ENCODE data around the gene VAC14.

The VAC14 gene

DNA sequence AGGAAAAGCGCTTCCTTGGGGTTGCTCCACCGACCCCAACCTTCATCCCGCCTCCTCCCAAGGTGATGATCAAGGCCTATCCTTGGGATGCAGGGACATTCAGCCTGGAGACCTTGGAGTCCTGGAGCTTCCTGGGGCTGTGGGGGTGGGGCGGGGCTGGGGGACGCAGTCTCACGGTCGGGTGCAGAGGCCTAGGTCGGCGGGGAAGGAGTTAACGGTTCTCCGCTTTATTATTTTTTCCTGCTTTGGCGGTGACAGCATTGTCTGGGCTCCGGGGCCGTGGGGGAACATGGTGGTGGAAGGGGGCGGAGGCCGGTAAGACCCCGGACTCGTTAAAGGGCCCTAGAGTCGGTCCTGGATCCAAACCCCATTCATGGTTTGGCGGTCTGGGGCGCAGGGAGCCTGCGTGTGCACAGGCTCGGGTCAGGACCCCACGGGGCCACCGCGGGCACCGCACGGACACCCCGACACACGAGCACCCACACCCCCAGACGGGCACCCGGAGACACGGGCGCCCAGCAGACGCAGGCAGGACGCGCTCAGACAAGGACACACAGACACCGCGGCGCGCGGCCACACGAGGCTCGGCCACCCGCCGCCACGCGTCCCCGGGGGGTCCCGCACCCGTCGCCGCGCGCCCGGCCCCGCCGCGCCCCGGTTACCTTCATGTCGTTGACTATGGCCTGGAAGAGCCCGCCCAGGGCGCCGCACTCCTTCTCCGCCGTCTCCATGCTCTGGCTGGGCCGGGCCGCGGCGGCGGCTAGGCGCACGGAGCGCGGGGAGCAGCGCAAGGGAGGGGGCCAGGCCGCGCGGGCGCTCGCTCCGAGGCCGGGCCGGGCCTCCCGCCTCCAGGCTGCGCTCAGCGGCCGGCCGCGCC, 115.7 kb downstream of the VAC14 start:
- TF ChIP-seq, protein P1, sequence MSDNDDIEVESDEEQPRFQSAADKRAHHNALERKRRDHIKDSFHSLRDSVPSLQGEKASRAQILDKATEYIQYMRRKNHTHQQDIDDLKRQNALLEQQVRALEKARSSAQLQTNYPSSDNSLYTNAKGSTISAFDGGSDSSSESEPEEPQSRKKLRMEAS (IDR thresholded peaks at IDR 0.05) = peak; percentile 44; the same call in 1 of the 2 replicates
- TF ChIP-seq NFIC (IDR thresholded peaks at IDR 0.05) = no peak
- 0 out of 2 replicates have a peak, but pooled peaks have one; percentile 74 for TF ChIP-seq ZBTB7A (IDR thresholded peaks at IDR 0.05; ENCODE audit: low read depth)

DNA sequence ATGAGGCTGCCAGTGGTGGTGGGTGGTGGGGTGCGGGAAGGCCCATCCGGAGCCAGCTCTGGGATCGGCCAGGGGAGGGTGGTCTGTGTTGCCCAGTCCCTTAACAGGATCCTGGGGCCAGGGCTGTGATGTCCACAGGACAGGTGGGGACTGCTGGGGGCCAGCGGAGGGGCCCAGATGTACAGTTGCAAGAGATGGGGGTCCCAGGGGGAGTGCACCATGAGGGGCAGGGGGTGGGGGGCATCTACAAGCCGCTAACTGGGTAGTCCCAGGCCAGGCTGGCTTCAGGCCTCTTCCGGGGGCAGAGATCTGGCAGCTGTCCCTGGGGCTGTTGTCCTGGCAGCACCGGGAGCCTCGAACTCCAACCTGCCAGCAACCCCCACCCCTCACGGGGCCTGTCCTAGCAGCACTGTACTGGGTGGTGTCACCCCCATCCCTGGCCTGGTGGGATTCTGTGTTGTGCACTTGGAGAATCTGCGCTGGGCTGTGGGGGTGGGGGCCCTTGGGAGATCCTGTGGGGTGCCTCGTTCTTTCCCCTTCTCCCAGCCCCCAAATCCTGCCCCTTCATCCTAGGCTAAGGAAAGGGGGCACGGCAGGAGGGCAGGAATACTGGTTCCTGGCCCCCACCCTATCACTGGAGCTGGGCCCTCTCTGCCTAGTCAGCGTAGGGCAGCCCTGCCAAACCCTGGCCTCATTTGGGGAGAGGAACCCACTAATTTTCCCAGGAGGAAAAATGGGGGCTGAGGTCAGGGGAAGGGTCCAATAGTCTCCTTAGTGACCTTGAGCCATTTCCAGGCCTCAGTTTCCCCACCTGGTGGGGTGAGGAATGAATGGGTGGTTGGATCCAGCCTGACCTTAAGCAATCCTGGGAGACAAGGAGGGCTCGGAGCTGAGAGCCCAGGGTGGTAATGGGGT, 116.6 kb downstream of the VAC14 start:
- TF ChIP-seq FOXM1 (IDR thresholded peaks at IDR 0.05; ENCODE audit: borderline replicate concordance, low read depth) = no peak
- no peak for TF ChIP-seq TEAD4 (IDR thresholded peaks at IDR 0.05)
- no peak for TF ChIP-seq EP300 (IDR thresholded peaks at IDR 0.05; ENCODE audit: borderline replicate concordance)
- TF ChIP-seq ZBTB7A (IDR thresholded peaks at IDR 0.05; ENCODE audit: low read depth) = no peak
- no peak for TF ChIP-seq YY1 (IDR thresholded peaks at IDR 0.05; ENCODE audit: low read depth)
- TF ChIP-seq CREB1 (IDR thresholded peaks at IDR 0.05; ENCODE audit: low read depth) = no peak
- no peak for TF ChIP-seq NFIC (IDR thresholded peaks at IDR 0.05)
- TF ChIP-seq, protein P2, sequence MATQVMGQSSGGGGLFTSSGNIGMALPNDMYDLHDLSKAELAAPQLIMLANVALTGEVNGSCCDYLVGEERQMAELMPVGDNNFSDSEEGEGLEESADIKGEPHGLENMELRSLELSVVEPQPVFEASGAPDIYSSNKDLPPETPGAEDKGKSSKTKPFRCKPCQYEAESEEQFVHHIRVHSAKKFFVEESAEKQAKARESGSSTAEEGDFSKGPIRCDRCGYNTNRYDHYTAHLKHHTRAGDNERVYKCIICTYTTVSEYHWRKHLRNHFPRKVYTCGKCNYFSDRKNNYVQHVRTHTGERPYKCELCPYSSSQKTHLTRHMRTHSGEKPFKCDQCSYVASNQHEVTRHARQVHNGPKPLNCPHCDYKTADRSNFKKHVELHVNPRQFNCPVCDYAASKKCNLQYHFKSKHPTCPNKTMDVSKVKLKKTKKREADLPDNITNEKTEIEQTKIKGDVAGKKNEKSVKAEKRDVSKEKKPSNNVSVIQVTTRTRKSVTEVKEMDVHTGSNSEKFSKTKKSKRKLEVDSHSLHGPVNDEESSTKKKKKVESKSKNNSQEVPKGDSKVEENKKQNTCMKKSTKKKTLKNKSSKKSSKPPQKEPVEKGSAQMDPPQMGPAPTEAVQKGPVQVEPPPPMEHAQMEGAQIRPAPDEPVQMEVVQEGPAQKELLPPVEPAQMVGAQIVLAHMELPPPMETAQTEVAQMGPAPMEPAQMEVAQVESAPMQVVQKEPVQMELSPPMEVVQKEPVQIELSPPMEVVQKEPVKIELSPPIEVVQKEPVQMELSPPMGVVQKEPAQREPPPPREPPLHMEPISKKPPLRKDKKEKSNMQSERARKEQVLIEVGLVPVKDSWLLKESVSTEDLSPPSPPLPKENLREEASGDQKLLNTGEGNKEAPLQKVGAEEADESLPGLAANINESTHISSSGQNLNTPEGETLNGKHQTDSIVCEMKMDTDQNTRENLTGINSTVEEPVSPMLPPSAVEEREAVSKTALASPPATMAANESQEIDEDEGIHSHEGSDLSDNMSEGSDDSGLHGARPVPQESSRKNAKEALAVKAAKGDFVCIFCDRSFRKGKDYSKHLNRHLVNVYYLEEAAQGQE (IDR thresholded peaks at IDR 0.05; ENCODE audit: low read depth) = no peak
- TF ChIP-seq, protein P1 (IDR thresholded peaks at IDR 0.05) = no peak

DNA sequence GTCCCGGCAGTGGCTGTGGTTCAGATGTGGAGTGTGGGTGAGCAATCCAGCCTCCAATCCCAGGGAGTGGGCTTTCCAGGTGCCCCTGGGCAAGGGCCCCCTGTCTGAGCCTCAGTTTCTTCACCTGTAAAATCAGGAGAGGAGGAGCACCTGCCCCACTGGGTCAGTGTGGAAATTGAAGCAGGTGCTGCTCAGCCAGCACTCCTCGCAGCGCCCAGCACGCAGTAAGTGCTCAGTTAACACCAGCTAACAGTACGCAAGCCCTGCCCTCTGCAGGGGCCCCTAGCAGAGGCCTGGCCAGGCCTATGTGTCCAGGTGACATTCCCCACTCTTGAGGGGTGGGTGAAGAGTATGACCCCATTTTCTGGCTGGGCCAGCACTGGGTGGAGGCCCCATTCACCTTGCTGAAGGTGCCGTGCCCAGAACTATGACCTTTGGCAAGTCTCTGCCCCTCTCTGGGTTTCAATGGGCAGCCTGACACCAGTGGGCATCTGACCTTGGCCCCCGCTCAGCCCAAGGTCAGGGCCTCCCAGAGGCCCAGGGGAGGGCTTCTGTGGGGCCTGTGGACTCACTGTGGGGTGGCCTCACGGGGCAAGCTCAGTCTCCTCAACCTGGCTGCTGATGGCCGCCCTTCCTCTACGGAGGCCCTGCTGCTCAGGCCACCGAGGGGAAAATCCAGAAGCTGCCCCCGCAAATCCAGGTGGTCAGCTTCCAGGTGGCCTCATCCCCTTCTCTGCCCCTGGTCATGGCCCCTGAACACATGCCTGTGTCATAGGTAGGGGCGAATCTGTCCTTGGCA, 117.6 kb downstream of the VAC14 start:
- TF ChIP-seq, protein P2 (IDR thresholded peaks at IDR 0.05; ENCODE audit: low read depth) = no peak
- TF ChIP-seq TCF12 (IDR thresholded peaks at IDR 0.05; ENCODE audit: low read depth) (no peak), RAD21 (IDR thresholded peaks at IDR 0.05; ENCODE audit: low read depth) (no peak), NFIC (IDR thresholded peaks at IDR 0.05) (no peak), ZBTB7A (IDR thresholded peaks at IDR 0.05; ENCODE audit: low read depth) (no peak), TEAD4 (IDR thresholded peaks at IDR 0.05) (no peak), CEBPB (IDR thresholded peaks at IDR 0.05) (no peak), TAF1 (IDR thresholded peaks at IDR 0.05; ENCODE audit: low read depth) (no peak), YY1 (IDR thresholded peaks at IDR 0.05; ENCODE audit: low read depth) (no peak), FOXM1 (IDR thresholded peaks at IDR 0.05; ENCODE audit: borderline replicate concordance, low read depth) (no peak), CREB1 (IDR thresholded peaks at IDR 0.05; ENCODE audit: low read depth) (no peak), EP300 (IDR thresholded peaks at IDR 0.05; ENCODE audit: borderline replicate concordance) (no peak), EGR1 (IDR thresholded peaks at IDR 0.05) (no peak)
- TF ChIP-seq, protein P3, sequence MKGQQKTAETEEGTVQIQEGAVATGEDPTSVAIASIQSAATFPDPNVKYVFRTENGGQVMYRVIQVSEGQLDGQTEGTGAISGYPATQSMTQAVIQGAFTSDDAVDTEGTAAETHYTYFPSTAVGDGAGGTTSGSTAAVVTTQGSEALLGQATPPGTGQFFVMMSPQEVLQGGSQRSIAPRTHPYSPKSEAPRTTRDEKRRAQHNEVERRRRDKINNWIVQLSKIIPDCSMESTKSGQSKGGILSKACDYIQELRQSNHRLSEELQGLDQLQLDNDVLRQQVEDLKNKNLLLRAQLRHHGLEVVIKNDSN (IDR thresholded peaks at IDR 0.05) = no peak
- TF ChIP-seq, protein P1 (IDR thresholded peaks at IDR 0.05) = no peak

DNA sequence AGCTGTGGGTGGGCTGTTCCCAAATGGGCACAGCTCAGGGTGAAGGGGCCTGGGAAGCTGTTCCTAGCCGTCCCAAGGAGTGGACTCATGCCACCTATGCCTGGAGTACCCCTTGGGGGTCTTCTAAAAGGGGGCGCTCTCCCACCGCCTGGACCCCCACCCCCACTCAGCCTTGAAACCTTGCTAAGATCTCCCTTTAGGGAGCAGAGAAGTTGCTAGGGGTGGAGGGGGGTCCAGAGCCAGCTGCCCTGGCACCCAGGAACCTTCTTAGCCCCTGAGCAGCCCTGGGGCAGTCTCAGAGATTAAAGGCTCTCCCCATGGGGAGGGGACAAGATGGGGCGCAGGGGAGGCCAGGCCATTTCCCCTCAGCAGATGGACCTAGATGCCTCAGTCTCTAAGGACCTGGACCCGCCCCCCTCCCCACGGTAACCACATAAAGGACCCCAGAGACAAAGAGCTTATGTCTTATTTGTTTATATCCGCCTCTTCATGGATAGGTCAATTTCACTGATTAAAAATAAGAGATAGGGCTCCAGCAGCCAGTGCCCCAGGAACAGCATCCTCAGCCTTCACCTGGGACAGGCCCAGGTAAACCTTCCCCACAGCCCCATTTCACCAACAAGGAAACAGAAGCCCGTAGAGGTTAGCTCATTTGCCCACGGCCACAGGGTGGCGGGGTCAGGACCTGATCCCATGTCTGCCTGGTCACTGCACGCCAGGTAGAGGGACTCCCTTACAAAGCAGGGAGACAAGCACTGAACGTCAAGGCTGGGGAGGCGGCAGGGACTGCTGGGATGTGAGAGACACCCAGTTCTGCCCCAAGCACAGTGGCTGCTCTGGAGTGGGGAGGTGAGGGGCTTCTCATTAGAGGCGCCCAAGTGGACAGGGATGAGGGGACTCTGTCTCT, 118.5 kb downstream of the VAC14 start:
- TF ChIP-seq TCF12 (IDR thresholded peaks at IDR 0.05; ENCODE audit: low read depth) (no peak), CREB1 (IDR thresholded peaks at IDR 0.05; ENCODE audit: low read depth) (no peak), ZBTB7A (IDR thresholded peaks at IDR 0.05; ENCODE audit: low read depth) (no peak), EGR1 (IDR thresholded peaks at IDR 0.05) (no peak)
- TF ChIP-seq, protein P2 (IDR thresholded peaks at IDR 0.05; ENCODE audit: low read depth) = no peak
